Stimulated activated CD8-positive, alpha-beta memory T cell treated with anti-CD3 and anti-CD28 coated beads, Interleukin-15, amount 100 ng/mL, for 24 hours (primary cell): ENCODE measurements around the gene ATP2B2.

Experiments
- DNase-seq: peaks from one replicate; pipeline ENCODE4 v3.0.0-alpha.2; 2020; ENCODE audit warnings: low read depth

ATP2B2 gene

DNA sequence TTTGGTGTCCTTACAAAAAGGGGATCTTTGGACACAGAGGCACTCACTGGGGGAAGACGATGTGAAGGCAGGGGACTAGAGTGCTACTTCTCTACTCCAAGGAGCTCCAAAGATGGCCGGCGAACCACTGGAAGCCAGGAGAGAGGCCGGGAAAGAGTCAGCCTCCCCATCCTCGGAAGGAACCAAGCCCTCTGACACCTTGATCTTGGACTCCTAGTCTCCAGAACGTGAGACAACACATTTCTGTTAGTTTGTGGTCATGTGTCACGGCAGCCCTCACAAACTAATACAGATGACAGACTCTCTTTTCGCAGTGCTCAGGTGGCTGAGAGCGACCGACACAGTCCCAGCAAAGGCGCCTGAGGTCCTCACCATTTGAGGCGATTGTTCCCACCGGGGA is 24.4 kb upstream of the ATP2B2 start:
- DNase-seq: no peak

DNA sequence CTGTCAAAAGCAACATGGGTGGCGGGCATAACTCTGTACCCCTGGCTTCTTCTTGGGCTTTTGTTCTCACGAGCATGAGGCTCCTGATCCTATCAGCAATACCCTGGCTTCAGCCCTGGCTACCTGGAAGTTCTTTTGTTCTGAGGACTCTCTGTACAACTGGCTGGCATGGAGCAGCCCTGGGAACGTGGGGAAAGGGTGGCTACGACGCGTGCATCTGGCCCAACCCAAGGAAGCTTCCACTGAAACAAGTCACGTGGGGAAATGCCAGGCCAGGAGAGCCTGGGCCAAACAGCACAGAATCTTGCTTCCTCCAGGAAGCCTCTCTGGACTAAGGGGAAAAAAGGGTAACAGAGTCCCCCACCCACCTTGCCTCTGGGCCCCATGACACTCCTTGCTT is 22.7 kb upstream of the ATP2B2 start:
- no peak for DNase-seq

DNA sequence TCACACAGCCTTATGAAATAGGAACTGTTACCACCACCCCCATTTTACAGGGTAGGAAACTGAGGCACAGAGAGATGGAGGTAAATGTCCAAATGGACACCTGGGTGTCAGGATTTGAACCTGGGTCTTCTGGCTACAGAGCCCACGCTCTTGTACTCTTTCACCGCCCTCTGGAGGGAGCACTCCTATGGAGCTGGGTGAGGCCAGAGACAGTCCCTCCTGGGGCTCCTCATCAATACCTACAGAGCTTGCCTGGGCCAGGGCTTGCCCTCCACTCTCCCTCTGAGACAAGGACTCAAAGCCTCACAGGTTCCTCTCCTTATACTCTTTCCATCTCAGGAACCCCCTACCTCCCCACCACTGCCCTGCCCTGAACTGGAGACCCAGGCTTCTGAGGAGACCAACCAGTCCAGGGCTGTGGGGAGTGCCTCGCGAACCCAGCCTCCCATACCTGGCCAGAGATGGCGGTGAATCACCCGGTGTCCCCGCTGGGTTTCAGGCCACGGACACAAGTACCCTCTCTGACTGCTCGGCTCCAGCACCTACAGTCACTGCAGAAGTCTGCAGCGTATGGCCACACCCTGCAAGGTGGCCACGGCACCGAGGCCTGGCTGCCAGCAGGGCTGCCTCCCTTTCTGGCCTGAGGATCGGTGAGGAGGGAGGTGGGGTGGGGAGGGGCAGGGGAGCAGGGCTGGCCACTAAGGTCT is 22.1 kb upstream of the ATP2B2 start:
- DNase-seq: no peak

DNA sequence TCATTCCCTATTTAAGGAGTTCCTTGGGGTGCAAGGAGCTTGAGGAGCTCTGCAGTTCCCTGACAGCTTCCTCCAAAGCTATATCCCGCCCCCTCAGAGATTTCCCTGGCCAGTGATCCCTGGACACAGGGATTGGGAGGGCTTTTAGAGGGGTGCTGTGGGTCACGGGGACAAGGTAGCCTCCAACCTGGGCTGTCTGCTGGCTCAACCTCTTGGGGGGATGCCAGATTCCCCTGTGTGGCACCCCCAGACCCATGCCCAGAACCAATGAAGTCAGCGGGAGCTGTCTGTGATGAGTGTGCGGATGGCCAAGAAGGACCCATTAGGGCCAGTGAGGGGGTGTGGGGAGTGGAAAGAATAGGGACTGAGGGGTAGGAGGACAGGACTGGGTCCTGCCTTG is 21.0 kb upstream of the ATP2B2 start:
- no peak for DNase-seq

DNA sequence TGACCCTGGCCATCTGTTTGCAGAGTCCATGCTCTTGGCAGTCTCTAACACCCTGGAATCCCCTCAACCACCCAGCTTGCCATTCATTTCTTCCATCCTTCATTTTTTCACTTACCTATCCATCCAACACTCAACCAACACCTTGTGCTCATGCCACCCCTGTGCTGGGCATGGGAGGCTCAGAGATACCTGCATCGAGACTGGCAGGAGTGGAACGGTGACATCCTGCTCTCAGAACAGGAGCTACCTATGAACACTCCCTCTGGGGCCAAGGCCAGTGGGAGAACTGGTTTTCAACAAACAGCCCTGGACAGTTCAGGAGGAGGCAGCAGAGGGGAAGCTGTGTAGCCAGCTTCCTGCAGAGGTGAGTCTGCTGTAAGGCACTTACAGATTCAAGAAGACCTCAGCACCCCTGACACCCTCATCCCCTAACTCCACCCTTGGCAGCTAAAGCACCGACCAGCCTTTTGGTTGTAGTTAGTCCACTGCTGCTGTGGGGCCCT is 19.5 kb upstream of the ATP2B2 start:
- DNase-seq: no peak

DNA sequence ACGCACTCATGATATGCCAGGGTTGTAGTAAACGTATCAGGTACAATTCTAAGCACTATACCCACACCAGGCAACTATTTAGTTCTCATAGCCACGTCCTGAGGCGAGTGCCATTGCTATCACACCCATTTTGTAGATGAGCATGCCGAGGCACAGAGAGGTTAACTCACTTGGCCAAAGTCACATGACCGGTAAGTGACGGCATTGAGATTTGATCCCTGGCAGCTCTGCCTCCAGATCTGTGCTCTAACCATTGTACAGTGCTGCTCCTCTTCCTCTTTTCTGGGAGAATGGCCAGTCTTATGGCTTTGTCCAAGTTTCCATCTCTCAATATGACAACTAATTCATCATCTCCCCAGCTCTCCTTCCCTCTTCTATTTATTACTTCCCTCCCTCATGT is 18.9 kb upstream of the ATP2B2 start:
- DNase-seq: no peak

DNA sequence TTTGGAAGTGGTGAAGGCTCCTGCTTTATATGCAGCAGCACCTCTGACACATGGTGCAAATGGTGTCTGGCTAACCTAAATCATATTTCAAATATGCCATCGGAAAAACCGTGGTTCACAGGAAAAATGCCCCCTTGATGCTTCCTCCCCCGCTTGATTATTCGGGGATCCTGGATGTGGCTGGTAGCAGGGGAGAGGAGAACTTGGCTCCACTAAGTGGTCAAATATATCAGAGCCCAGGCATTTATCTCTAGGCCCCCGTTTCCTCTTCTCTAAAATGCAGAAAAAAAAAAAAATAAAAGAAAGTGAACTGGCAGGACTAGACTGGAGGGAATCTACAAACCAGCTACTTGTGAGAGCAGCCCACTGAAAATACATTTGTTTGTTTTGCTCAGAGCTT is 18.2 kb upstream of the ATP2B2 start:
- no peak for DNase-seq

DNA sequence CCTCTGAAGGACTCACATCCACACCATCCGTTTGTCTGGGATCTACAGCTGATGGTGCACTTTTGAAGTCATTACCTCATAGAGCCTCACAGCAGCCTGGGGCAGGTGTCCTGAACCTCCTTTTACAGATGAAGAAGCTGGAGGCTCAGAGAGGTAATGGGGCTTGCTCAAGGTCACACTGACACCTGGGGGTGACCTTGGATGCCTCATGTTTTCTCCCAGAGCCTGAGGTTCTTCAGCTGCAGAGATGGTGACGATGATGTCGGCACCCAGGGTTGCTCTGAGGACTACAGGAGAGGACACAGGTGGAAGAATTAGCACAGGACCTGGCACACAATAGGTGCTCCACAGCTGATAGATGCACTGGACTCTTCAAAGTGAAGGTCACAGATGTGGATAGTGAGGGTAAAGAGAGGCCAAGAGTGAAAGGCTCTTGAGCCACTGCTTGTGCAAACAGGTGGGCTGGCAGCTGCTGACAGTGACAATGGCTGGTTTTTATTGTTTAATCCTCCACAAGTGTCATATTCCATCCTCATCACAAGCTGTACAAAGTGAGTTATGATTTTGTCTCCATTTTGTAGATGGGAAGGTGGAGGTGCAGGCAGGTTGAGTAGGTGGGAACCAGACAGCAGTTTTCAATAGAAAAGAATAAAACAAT is 17.4 kb upstream of the ATP2B2 start:
- DNase-seq: no peak

DNA sequence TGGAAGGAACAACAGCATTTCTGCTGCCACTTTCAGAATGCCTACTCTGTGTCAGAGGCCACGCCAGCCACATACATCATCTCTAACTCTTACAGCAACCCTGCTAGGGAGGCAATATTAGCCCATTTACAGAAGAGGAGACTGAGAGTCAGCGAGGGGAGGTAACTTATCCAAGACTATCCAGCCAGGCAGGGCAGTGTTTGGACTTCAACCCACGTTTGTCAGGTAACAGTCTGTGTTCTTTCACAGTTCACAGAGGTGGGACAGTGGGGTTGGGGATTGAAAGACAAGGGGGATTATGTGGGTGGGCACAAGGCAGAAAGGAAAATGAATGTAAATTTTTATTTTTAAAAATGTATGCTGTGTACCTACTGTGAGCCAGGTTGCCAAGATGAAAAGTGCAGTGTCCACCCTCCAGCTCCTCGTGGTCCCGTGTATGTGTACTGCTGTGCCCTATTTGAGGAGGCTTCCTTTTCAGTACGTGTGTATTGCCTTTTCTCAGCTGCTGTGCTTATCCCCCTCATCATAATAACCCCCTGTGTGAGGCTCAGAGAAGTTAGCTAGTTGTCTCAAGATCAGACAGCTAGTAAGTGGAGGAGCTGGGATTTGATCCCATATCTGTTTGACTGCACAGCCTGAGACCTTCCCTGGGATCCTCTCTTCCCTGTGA is 16.5 kb upstream of the ATP2B2 start:
- DNase-seq: no peak

DNA sequence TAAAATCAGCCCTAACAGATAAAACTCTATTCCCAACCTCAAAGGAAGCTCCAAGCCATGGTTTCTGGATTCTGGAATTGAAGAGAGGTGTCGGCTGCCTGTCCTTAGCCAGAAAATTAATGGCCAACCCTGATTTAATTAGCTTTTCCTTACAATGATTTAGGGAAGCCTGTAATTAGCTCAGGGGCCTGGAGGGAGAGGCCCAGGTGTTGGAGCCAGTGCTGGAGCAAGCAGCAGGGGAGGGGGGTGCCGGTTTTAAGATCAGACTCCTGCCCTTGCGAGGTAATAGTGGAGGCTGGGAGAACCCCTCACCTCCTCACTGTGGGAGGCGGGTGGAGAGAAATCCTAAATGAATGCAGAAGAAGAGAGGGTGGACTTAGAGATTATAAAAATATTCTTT is 14.7 kb upstream of the ATP2B2 start:
- no peak for DNase-seq

DNA sequence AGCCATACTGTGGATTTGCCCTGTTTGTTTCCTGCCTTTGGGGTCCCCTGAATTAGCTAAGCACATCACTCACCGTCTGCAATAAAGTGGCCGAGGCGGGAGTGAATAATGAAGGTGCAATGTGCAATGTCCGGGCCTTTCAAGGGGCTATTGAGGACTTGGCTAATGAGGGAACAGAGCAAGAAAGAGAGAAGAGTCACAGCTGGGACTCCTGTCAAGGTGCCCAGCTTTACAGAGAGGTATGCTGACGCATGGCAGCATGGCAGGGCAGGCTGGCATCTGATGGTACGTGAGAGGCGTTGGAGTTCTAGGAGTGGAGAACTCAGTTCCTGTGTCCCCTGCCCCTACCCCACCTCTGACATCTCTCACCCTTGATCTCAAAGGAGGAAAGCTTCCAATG is 13.8 kb upstream of the ATP2B2 start:
- DNase-seq: no peak

DNA sequence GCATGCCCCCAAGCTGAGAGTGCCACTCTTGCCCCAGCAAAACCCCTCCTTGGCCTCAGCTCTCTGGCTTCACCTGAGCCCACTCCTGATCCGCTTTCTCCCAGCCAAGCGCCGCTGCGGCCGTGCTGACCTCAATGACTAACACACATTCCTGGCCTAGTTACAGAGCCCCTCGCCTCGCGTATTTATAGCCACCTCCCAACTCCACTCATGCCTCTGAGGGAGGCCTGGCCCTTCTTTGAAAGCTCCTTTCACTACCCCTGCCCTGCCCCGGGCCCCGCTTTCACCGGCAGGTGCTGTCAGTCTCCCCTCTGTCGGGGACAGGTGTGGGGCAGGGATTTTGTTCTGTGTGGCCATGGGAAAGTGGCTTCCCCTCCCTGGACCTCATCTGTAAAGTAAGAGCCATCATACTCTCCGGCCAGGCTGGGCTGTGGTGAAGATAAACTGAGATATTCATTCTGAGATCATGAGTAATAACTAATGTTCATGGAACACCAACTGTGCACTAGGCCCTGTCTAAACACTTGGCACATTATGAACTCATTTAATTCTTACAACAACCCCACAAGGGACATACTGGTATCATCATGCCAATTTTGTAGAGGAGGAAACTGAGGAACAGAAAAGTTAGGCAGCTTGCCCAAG is 13.2 kb upstream of the ATP2B2 start:
- DNase-seq: no peak

DNA sequence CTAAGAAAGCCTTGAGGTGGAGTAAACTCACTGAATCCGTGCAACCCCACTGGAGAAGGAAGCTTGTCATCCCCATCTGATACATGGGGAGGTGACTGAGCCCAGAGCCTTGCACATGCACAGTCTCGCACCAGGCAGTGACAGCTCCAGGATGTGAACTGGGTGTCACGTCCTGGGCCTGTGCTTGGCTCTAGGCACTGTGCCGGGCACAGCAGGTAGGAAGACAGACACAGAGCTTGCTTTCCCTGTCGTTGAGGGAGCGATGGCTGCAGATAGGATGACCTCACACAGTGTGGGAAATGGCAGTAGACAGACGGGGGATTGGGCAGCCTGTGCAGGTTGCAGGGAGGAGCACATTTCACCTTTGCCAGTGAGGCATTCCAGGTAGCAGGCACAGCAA is 12.2 kb upstream of the ATP2B2 start:
- DNase-seq: no peak

DNA sequence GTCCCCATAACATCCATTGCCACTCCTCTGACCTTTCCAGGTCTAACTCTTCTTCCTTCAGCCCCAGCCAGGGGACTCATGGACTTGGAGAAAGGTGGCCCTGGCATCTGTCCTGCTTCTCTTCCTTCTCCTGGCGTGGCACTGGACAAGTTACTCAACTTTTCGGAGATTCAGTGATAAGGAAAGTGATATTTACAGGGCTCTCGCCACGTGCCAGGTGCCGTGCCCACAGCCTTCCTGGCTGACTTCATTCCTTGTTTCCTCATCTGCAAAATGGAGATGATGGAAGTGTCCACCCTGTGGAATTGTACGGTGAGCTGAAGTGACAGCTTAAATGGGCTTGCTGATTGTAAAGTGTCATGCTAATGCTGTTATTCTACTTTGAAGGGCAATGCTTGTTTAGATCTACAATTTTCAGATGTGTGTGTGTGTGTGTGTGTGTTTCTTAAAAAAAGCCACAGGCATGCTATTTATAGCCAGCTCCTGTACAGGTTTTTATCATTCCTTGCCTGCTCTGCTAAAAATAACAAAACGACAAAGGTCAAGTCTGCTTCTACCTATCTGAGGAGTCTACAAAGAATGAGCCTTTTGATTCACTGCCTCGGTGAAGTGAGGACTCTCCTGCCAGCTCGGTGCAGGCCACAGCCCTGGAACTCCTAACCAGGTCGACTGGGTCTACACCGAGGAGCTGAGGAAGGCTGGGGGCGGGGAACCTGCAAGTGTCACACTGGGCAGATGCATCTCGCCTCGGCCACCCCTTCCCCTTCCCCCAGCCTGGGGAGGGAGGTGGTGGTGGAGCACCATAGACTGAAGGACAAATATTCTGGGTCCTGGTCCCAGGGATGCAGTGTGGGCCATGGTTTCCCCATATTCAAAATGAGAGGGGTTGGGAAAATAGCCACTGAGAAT is 11.4 kb upstream of the ATP2B2 start:
- no peak for DNase-seq

DNA sequence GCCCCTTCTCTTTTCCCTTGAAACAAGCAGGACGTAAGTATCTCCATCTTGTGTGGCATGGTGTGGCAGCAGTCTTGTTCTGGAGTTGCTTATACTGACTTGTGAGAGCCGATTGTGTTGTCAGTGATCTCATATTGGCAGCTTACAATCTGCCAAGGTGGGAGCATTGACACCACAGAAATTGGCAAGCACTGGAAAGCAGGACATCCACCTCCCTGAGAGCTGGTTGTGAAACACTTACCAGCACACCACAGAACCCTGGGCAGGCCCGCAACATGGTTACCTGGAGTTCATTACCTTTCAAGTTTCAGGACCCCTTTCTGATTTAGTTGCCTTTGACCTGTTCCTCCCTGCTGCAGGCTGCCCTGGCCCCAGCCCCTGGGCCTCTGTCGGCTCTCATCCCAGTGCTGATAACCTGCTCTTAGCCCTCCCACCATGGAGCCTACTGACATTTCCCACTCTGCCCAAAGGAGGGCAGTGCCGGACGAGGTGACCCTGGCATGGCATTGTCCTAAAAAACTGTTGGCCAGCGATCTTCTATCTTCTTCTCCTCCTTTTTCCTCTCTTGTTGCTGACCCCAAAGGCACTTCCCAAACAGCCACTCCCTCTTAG is 10.6 kb upstream of the ATP2B2 start:
- no peak for DNase-seq

DNA sequence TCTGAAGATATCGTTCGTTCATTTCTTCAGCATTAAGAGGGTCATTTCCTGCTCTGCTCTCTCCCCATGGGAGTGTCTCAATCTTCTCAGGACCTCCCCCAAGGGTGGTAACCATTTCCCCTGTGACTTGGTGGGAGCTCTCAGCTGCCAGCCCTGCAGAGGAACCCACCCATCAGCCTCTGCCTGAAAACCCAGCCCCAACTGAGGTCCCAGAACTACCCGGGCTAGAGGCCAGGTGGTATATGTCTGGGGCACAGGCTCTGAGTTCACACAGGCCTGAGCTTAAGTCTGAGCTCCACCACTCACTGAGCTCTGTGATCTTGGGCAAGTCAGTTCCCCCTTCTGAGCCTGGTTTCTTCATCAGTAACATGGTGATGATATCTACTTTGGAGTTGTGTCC is 10.0 kb upstream of the ATP2B2 start:
- DNase-seq: no peak

DNA sequence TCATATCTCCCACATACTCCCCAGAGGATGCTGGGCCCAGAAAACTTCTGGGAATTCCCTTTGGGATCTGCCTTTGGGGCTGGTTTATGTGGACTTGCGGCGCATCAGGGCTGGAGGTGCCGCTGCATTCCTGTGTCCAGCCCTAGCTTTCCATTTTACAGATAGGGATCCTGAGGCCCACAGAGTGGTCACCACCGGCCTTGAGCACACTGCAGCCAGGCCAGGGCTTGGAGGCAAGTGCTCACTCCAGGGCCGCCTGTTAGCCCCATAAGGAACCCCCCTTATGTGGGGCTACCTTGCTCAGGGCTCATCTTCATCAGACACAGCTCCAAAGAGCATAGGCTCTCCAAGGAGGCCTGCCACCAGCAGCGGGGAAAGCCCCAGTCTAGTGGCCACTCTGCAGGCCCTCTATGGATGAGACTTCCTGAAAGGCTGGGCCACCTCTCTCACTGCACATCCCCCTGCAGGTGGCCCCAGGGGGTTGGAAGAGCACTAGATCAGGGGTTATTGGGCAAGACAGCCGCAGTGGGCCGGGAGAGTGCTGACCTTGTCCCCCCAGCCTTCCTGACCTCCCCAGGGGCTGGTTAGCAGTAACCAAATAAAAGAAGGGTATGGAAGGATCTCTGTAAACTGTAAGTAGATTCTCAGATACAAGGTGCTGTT is 9.2 kb upstream of the ATP2B2 start:
- no peak for DNase-seq

DNA sequence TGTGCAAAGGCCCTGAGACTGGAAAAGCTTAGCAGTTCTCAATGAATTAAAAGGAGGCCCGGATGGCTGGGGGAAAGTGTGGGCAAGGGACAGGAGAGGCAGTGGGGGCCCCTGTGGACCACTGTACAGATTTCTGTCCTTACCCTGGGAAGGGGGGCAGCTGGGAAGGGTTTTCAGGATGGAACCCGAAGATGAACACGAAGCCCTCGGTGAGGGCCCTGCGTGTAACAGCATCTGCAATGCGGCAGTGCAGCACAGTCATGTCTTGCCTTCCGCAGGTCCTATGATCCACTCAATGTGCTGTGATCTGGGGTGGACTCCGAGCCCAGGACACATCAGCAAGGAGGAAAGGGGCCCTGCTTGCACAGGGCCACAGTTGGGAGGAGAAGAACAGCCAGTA is 7.9 kb upstream of the ATP2B2 start:
- DNase-seq: no peak

DNA sequence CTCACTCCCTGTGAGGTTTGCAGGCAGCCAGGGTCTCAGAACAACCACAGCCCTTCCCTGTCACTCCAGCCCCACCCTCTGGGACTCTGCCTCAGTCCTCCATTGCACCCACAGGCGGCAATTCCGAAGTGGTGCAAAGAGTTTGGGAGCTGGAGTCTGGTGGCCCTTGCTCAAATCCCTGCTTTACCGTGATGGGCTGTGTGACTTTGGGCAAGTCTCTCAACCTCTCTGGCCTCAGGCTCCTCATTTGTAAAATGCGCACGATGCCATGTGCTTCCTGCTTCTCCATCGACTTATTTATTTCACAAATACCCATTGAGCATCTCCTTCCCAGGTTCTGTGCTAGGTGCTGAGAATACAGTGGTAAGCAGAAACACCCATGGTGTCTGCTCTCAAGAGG is 7.3 kb upstream of the ATP2B2 start:
- no peak for DNase-seq

DNA sequence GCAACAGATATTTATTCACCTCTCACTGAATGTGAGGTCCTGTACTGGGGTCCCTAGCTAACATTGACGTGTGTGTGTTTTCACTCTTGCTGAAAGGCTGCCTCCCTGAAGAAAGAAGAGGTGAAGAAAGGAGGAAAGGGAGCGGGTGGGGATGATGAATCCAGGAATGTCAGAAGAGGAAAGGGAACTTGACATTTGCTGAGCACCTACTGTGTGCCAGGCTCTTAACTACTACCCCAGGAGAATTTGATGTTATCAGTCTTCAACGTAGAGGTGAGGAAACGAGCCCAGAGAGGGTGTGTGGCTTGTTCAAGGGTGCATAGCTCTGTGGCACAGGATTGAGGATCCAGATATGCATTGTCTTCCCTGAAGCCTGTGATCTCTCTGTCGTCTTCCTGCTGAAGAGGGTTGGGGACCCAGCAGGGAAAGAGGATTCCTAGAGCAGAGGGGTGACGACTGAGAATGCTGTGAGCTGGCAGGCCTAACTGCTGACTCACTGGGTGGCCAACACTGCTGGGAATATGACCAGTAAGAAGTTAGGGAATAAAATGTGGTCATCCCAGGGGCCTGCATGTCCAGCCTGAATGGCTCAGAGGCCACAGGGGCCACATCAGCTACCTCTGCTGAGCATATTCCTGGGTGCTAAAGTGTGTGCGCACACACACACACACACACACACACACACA is 6.6 kb upstream of the ATP2B2 start:
- DNase-seq: no peak
